ENCODE results near the gene FAM174B.

The FAM174B gene

DNA sequence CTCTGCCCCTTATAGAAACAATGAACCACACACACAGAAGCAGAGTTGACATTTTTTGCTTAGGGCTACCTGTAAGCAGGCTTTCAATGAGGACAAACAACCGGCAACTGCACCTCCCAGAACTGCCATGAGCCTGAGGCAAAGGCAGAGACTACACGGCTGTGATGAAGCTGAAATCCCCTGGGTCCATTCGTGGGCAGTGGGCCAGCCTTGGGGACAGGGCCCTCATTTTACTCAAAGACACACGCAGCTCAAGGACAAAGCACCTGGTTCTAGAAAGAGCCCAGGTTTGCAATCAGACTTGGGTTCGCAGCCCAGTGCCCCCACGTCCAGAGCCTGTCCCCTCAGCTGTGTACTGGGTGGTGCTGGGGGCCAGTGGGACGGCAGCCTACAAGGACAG, 17.9 kb downstream of the FAM174B start:
- no peak for DNase-seq (ENCODE audit: low read depth)
- TF ChIP-seq, protein P1, sequence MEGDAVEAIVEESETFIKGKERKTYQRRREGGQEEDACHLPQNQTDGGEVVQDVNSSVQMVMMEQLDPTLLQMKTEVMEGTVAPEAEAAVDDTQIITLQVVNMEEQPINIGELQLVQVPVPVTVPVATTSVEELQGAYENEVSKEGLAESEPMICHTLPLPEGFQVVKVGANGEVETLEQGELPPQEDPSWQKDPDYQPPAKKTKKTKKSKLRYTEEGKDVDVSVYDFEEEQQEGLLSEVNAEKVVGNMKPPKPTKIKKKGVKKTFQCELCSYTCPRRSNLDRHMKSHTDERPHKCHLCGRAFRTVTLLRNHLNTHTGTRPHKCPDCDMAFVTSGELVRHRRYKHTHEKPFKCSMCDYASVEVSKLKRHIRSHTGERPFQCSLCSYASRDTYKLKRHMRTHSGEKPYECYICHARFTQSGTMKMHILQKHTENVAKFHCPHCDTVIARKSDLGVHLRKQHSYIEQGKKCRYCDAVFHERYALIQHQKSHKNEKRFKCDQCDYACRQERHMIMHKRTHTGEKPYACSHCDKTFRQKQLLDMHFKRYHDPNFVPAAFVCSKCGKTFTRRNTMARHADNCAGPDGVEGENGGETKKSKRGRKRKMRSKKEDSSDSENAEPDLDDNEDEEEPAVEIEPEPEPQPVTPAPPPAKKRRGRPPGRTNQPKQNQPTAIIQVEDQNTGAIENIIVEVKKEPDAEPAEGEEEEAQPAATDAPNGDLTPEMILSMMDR (conservative IDR thresholded peaks at IDR 0.05; ENCODE audit: control insufficient read depth, insufficient read depth, low read depth, low read length): no peak
- H3K4me3 ChIP-seq (ENCODE audit: control insufficient read depth, low read depth, low read length): no peak overlapping the region

DNA sequence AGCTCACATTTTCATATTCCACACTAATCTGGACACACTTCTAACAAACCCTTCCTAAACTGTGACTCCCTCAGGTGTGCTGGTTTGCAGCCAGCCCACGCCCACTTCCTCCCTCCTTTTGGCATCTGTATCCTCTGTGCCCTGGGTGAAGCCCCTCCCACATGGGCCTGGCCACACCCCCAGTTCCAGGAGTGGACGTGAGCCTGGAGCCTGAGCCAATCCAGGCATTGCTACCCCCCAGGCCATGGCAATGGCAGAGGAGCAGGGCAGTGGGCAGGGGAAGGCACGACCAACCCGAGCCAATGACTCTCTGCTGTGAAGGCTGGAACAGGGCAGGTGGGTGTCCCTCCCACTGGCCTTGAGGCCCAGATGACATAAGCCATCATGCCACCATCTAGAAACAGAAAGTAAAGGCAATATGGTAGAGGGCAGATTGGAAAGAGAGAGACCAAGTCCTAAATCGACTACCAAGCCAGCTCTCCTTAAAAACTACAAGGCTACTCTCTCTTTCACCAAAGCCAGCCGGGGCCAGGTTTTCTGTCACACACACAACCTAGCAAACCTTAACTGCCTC, 18.6 kb downstream of the FAM174B start:
- DNase-seq (ENCODE audit: low read depth): no peak
- TF ChIP-seq, protein P1 (conservative IDR thresholded peaks at IDR 0.05; ENCODE audit: control insufficient read depth, insufficient read depth, low read depth, low read length): no peak
- no peak overlapping the region for H3K4me3 ChIP-seq (ENCODE audit: control insufficient read depth, low read depth, low read length)

DNA sequence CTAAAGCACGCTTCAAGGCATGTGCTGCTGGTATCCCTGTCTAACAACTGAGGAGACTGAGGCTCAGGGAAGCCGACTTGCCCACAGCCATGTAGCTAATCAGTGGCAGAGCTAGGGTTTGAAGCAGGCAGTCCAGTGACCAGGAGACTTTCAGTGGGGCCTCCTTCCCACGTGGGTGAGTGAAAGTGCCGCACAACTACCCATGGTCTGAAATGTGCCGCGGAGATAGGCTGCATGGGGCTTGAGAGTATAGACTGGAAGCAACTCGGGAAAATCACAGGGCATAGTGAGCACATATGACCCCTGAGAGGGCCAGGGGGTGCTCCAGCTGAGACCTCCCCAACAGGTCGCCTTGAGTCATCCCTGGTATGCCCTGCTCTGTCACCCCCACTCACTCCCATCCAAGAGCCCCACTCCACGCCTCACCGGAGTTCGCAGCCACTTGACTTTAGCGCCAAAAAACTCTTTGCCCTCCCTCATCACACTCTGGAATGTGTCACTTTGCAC, 19.1 kb downstream of the FAM174B start:
- TF ChIP-seq, protein P1 (conservative IDR thresholded peaks at IDR 0.05; ENCODE audit: control insufficient read depth, insufficient read depth, low read depth, low read length): no peak
- H3K4me3 ChIP-seq (ENCODE audit: control insufficient read depth, low read depth, low read length): no peak overlapping the region
- no peak for DNase-seq (ENCODE audit: low read depth)

DNA sequence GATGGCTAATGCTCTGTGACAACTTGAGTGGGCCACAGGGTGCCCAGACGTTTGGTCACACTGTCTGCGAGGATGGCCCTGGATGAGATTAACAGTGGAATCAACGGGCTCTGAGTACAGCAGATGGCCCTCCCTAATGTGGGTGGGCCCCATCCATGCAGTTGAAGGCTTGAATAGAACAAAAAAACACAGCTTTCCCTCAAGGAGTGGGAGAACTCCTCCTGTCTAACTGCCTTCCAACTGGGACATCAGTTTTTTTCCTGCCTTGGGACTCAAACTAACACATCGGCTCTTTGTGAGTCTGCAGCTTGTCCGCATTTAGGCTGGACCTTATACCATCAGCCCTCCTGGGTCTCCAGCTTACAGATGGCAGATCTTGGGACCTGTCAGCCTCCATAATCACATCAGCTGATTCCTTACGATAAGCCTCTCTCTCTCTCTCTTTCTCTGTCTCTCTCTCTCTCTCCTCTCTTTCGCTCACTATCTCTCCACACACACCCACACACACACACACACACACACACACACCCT, 20.8 kb downstream of the FAM174B start:
- no peak overlapping the region for H3K4me3 ChIP-seq (ENCODE audit: control insufficient read depth, low read depth, low read length)
- no peak for DNase-seq (ENCODE audit: low read depth)
- TF ChIP-seq, protein P1 (conservative IDR thresholded peaks at IDR 0.05; ENCODE audit: control insufficient read depth, insufficient read depth, low read depth, low read length): no peak

DNA sequence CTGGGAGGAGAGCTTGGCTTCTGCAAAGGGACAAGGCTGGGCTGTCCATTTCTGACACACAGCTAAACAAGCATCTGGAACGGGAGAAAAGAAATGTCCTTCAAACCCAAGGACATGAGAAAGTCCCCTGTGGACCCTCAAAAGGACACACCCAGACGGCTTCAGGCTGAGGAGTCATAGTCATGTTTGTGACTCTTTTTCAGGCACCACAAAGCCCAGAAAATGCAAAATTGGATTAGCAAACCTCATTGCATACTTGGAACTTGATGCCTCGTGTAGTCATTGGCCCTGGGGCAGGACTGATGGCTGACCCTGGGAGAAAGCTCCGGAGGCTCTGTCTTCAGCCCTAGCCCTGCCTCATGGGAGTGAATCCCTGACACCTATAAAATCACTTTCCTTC, 21.5 kb downstream of the FAM174B start:
- no peak for DNase-seq (ENCODE audit: low read depth)
- TF ChIP-seq, protein P1 (conservative IDR thresholded peaks at IDR 0.05; ENCODE audit: control insufficient read depth, insufficient read depth, low read depth, low read length): no peak
- no peak overlapping the region for H3K4me3 ChIP-seq (ENCODE audit: control insufficient read depth, low read depth, low read length)

DNA sequence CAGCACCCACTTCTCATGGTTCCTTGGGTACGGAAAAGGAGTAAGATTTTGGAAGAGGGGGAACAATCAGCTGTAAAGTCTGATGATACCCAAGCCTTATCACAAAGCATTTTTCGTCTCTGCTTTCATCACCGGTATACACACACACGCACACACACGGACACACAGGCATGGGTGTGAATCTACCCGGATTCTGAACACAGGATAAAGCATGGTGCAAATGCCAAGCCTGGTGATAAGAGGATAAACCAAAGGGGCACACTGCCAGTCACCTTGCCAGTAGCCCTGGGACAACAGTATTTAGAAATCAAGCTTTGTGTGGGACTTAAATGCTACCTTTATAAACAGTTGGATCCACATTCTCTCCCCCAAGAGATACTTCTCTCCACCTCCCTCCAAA, 22.2 kb downstream of the FAM174B start:
- no peak for DNase-seq (ENCODE audit: low read depth)
- TF ChIP-seq, protein P1 (conservative IDR thresholded peaks at IDR 0.05; ENCODE audit: control insufficient read depth, insufficient read depth, low read depth, low read length): no peak
- no peak overlapping the region for H3K4me3 ChIP-seq (ENCODE audit: control insufficient read depth, low read depth, low read length)
